ENCODE data around the gene ABLIM2.

The ABLIM2 gene

GRCh38 chr4:8171984-8172924 is 13.6 kb upstream of the ABLIM2 start:
- no peaks in the 10 kb centered on the region for H3K36me3 ChIP-seq (ENCODE audit: low read depth)

GRCh38 chr4:8171266-8171665 is 12.7 kb upstream of the ABLIM2 start:
- no peak for DNase-seq (ENCODE audit: low spot score)
- Histone ChIP-seq H3K4me1 (ENCODE audit: insufficient read depth, poor library complexity, severe bottlenecking) (no peaks in the 10 kb centered on the region), H3K27ac (ENCODE audit: poor library complexity, severe bottlenecking) (no peak overlapping the region), H3K9me3 (ENCODE audit: severe bottlenecking) (no peaks in the 10 kb centered on the region), H3K27me3 (ENCODE audit: insufficient read depth, poor library complexity, severe bottlenecking) (no peaks in the 10 kb centered on the region), H3K36me3 (ENCODE audit: low read depth) (no peaks in the 10 kb centered on the region), H3K4me3 (ENCODE audit: severe bottlenecking) (no peak overlapping the region)
- ATAC-seq (ENCODE audit: low read depth): no peak
- no peak for TF ChIP-seq CTCF (IDR thresholded peaks at IDR 0.05; ENCODE audit: poor library complexity, severe bottlenecking)

More at GRCh38 chr4:8171984-8172924, 13.6 kb upstream of the ABLIM2 start:
- TF ChIP-seq CTCF (IDR thresholded peaks at IDR 0.05; ENCODE audit: poor library complexity, severe bottlenecking): no peak
- H3K27ac ChIP-seq (ENCODE audit: poor library complexity, severe bottlenecking): no peak overlapping the region
- no peaks in the 10 kb centered on the region for H3K4me1 ChIP-seq (ENCODE audit: insufficient read depth, poor library complexity, severe bottlenecking)
- no peaks in the 10 kb centered on the region for H3K27me3 ChIP-seq (ENCODE audit: insufficient read depth, poor library complexity, severe bottlenecking)
- DNase-seq (ENCODE audit: low spot score) (no peak), ATAC-seq (ENCODE audit: low read depth) (no peak)
- no peaks in the 10 kb centered on the region for H3K9me3 ChIP-seq (ENCODE audit: severe bottlenecking)
- H3K4me3 ChIP-seq (ENCODE audit: severe bottlenecking): no peak overlapping the region

GRCh38 chr4:8170341-8170740 is 11.7 kb upstream of the ABLIM2 start:
- H3K4me1 ChIP-seq (ENCODE audit: insufficient read depth, poor library complexity, severe bottlenecking): no peaks in the 10 kb centered on the region
- no peak for TF ChIP-seq CTCF (IDR thresholded peaks at IDR 0.05; ENCODE audit: poor library complexity, severe bottlenecking)
- ATAC-seq (ENCODE audit: low read depth): no peak

GRCh38 chr4:8169763-8170162 is 11.2 kb upstream of the ABLIM2 start:
- no peak overlapping the region for H3K27ac ChIP-seq (ENCODE audit: poor library complexity, severe bottlenecking)
- no peak for ATAC-seq (ENCODE audit: low read depth)
- H3K9me3 ChIP-seq (ENCODE audit: severe bottlenecking): no peaks in the 10 kb centered on the region
- no peaks in the 10 kb centered on the region for H3K4me1 ChIP-seq (ENCODE audit: insufficient read depth, poor library complexity, severe bottlenecking)
- no peaks in the 10 kb centered on the region for H3K27me3 ChIP-seq (ENCODE audit: insufficient read depth, poor library complexity, severe bottlenecking)
- TF ChIP-seq CTCF (IDR thresholded peaks at IDR 0.05; ENCODE audit: poor library complexity, severe bottlenecking): no peak
- DNase-seq (ENCODE audit: low spot score): no peak
- H3K4me3 ChIP-seq (ENCODE audit: severe bottlenecking): no peak overlapping the region
- no peaks in the 10 kb centered on the region for H3K36me3 ChIP-seq (ENCODE audit: low read depth)

More at GRCh38 chr4:8170341-8170740, 11.7 kb upstream of the ABLIM2 start:
- DNase-seq (ENCODE audit: low spot score): no peak
- no peaks in the 10 kb centered on the region for H3K36me3 ChIP-seq (ENCODE audit: low read depth)
- no peak overlapping the region for H3K4me3 ChIP-seq (ENCODE audit: severe bottlenecking)
- no peaks in the 10 kb centered on the region for H3K27me3 ChIP-seq (ENCODE audit: insufficient read depth, poor library complexity, severe bottlenecking)
- no peaks in the 10 kb centered on the region for H3K9me3 ChIP-seq (ENCODE audit: severe bottlenecking)
- H3K27ac ChIP-seq (ENCODE audit: poor library complexity, severe bottlenecking): no peak overlapping the region
